ENCODE data around the gene HMGN4.
"Not testable (repeated sequence)": the region's sequence is repeated elsewhere in the genome, so short reads cannot be mapped to it uniquely, and the experiment has no call there.

Gene HMGN4

GRCh38 chr6:26497610-26498009, 40.6 kb upstream of the HMGN4 start:
- no peak overlapping the region for H3K4me3 ChIP-seq (ENCODE audit: low read length)
- no peak for TF ChIP-seq CTCF (conservative IDR thresholded peaks at IDR 0.05; ENCODE audit: low read depth, low read length)
- DNase-seq (ENCODE audit: low read depth) = no peak

GRCh38 chr6:26500102-26500501, 38.1 kb upstream of the HMGN4 start, which contains the start of gene BTN1A1:
Gene BTN1A1, plus strand, starts transcription at chr6:26500303. Its CDS starts 984 bp downstream, at chr6:26501287.
- TF ChIP-seq CTCF (conservative IDR thresholded peaks at IDR 0.05; ENCODE audit: low read depth, low read length) = no peak
- no peak for DNase-seq (ENCODE audit: low read depth)

GRCh38 chr6:26501482-26501986, 36.6 kb upstream of the HMGN4 start:
- H3K4me3 ChIP-seq (ENCODE audit: low read length) = peak overlapping the region; percentile 20
- no peak for TF ChIP-seq CTCF (conservative IDR thresholded peaks at IDR 0.05; ENCODE audit: low read depth, low read length)
- DNase-seq (ENCODE audit: low read depth) = no peak

More at GRCh38 chr6:26500102-26500501, 38.1 kb upstream of the HMGN4 start, which contains the start of gene BTN1A1:
- H3K4me3 ChIP-seq (ENCODE audit: low read length) = no peak within 1 kb of the TSS

GRCh38 chr6:26502165-26502564, 36.0 kb upstream of the HMGN4 start:
- no peak overlapping the region for H3K4me3 ChIP-seq (ENCODE audit: low read length)
- no peak for DNase-seq (ENCODE audit: low read depth)

GRCh38 chr6:26502626-26503025, 35.5 kb upstream of the HMGN4 start:
- no peak for TF ChIP-seq CTCF (conservative IDR thresholded peaks at IDR 0.05; ENCODE audit: low read depth, low read length)
- no peak overlapping the region for H3K4me3 ChIP-seq (ENCODE audit: low read length)
- DNase-seq (ENCODE audit: low read depth) = no peak

More at GRCh38 chr6:26502165-26502564, 36.0 kb upstream of the HMGN4 start:
- no peak for TF ChIP-seq CTCF (conservative IDR thresholded peaks at IDR 0.05; ENCODE audit: low read depth, low read length)

- TF ChIP-seq CTCF (conservative IDR thresholded peaks at IDR 0.05; ENCODE audit: low read depth, low read length) = no peak
- H3K4me3 ChIP-seq (ENCODE audit: low read length) = no peak overlapping the region
- DNase-seq (ENCODE audit: low read depth) = no peak
These were observed 30.5 kb upstream of the HMGN4 start for GRCh38 chr6:26507658-26508057.

GRCh38 chr6:26511033-26511432, 27.1 kb upstream of the HMGN4 start:
- H3K4me3 ChIP-seq (ENCODE audit: low read length); DNase-seq (ENCODE audit: low read depth): not testable (repeated sequence)

Data from retinal pigment epithelial cell (primary cell).